Measurements from ENCODE around the gene NDUFAF7. TPM values are rescaled to one million over a fixed set of nuclear protein-coding genes. Genes with fewer than 3 reads are reported as not detected.

Gene NDUFAF7
- total and polyA plus RNA-seq, 2 of the 13 experiments (the other 11 are each of a cell fraction or from before 2014, with no cell fraction given): 27.0 to 40.8 TPM

DNA sequence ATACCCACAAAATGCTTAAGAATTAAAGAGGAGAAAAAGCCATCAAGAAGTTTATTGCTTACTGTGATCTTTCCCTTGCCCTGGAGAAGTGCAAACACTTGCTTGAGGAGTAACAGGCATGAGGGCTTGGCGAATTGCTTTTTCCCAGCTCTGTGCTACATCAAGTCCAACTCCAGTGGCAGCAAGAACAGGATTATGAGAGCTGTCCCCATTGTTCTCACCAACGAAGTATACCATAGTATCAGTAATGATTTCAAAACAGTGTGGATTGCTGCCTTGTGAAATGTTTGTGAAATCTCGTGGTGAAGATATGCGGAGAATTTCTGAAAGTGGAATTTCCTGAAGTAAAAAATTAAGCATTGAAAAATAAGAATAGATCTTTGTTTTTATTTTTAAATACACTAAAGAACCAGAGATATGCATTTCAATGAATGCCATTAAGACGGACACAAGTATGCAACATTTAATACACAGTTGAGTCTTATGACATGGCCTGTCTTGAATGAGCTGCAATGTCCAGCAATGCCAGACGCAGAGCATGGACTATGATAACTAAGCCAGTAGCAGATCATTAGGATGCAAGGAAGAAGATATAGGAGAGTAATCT is 43.0 kb downstream of the NDUFAF7 start (continued):
- TF ChIP-seq, protein P1, sequence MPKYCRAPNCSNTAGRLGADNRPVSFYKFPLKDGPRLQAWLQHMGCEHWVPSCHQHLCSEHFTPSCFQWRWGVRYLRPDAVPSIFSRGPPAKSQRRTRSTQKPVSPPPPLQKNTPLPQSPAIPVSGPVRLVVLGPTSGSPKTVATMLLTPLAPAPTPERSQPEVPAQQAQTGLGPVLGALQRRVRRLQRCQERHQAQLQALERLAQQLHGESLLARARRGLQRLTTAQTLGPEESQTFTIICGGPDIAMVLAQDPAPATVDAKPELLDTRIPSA (CRISPR knock-in tag; IDR thresholded peaks at IDR 0.05; ENCODE audit: borderline replicate concordance): no peak
- TF ChIP-seq, protein P2, sequence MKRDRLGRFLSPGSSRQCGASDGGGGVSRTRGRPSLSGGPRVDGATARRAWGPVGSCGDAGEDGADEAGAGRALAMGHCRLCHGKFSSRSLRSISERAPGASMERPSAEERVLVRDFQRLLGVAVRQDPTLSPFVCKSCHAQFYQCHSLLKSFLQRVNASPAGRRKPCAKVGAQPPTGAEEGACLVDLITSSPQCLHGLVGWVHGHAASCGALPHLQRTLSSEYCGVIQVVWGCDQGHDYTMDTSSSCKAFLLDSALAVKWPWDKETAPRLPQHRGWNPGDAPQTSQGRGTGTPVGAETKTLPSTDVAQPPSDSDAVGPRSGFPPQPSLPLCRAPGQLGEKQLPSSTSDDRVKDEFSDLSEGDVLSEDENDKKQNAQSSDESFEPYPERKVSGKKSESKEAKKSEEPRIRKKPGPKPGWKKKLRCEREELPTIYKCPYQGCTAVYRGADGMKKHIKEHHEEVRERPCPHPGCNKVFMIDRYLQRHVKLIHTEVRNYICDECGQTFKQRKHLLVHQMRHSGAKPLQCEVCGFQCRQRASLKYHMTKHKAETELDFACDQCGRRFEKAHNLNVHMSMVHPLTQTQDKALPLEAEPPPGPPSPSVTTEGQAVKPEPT (CRISPR knock-in tag; IDR thresholded peaks at IDR 0.05; ENCODE audit: low read depth): no peak
- TF ChIP-seq ADNP (CRISPR knock-in tag; IDR thresholded peaks at IDR 0.05): no peak

DNA sequence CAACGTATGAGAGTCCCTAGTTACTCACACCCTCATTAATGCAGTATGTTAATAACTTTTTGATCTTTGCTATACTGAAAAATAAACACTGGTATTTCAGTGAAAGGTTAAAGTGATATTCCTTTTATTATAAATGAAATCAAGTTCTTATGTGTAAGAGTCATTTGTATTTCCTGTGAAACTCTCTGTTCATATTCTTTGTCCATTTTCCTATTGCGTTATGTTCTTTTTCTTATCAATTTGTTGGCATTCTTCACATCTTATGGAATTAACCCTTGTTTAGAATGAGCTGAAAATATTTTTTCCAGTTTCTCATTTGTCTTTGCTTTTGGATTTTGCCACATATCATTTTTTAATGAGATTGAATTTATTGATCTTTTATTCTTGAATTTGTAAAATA is 44.8 kb downstream of the NDUFAF7 start:
- H3K27me3 ChIP-seq (ENCODE audit: control insufficient read depth in 1 of 2, insufficient read depth in 2 of 2, low read length in 2 of 2): no peaks in the 10 kb centered on the region
- no TSS peak for BruUV-seq (replicated peaks)
- H3K79me2 ChIP-seq (ENCODE audit: insufficient read depth, low read length): no peaks in the 10 kb centered on the region
- in situ Hi-C loops (cut with HindIII; ENCODE audit: extremely low pct_ligation_motif_present, low pct_unique_long_range_greater_than_20kb): no loop called here
- no peak for ATAC-seq
- no peaks in the 10 kb centered on the region for H3K9me3 ChIP-seq (ENCODE audit: low read length)
- peaks cover 14 to 56% of the 10 kb centered on the region in 2 experiments for H3K36me3 ChIP-seq (replicated peaks in 1 of 2; ENCODE audit: control insufficient read depth in 1 of 2, insufficient read depth in 2 of 2, low read length in 2 of 2)
- no peak for FAIRE-seq
- intact Hi-C loops (cut with micrococcal nuclease; ENCODE audit: unreplicated experiment): no loop called here
- CTCF ChIA-PET (ENCODE audit: low intra/inter-chr PET ratio, low total read pairs): no interaction called here
- no peak for DNase-seq (ENCODE audit: low spot score)
- no peak overlapping the region for H3K4me2 ChIP-seq (ENCODE audit: low read depth, low read length)
- WGBS (ENCODE audit: low lambda C conversion rate): 98% methylated on average over 2 of the region's 2 CpGs
- no peak overlapping the region for H3K27ac ChIP-seq (ENCODE audit: extremely low read length, insufficient read depth, low read length)
- no peak overlapping the region for H2AFZ ChIP-seq (ENCODE audit: low read length)
- POLR2A ChIA-PET: no interaction called here
- no peak overlapping the region for H3K9ac ChIP-seq (ENCODE audit: insufficient read depth, low read depth, low read length)
- no peaks in the 10 kb centered on the region for H4K20me1 ChIP-seq (ENCODE audit: insufficient read depth, low read length)
- H3K4me1 ChIP-seq (ENCODE audit: insufficient read depth, low read length): no peaks in the 10 kb centered on the region
- no peak overlapping the region for H3K4me3 ChIP-seq (replicated peaks in 1 of 3; ENCODE audit: insufficient read depth in 1 of 3, low read depth in 2 of 3, low read length in 3 of 3)
- TF ChIP-seq, protein P3, sequence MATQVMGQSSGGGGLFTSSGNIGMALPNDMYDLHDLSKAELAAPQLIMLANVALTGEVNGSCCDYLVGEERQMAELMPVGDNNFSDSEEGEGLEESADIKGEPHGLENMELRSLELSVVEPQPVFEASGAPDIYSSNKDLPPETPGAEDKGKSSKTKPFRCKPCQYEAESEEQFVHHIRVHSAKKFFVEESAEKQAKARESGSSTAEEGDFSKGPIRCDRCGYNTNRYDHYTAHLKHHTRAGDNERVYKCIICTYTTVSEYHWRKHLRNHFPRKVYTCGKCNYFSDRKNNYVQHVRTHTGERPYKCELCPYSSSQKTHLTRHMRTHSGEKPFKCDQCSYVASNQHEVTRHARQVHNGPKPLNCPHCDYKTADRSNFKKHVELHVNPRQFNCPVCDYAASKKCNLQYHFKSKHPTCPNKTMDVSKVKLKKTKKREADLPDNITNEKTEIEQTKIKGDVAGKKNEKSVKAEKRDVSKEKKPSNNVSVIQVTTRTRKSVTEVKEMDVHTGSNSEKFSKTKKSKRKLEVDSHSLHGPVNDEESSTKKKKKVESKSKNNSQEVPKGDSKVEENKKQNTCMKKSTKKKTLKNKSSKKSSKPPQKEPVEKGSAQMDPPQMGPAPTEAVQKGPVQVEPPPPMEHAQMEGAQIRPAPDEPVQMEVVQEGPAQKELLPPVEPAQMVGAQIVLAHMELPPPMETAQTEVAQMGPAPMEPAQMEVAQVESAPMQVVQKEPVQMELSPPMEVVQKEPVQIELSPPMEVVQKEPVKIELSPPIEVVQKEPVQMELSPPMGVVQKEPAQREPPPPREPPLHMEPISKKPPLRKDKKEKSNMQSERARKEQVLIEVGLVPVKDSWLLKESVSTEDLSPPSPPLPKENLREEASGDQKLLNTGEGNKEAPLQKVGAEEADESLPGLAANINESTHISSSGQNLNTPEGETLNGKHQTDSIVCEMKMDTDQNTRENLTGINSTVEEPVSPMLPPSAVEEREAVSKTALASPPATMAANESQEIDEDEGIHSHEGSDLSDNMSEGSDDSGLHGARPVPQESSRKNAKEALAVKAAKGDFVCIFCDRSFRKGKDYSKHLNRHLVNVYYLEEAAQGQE (IDR thresholded peaks at IDR 0.05; ENCODE audit: borderline replicate concordance in 1 of 2, low read depth in 1 of 2, low read length in 2 of 2): no peak
- TF ChIP-seq, protein P4, sequence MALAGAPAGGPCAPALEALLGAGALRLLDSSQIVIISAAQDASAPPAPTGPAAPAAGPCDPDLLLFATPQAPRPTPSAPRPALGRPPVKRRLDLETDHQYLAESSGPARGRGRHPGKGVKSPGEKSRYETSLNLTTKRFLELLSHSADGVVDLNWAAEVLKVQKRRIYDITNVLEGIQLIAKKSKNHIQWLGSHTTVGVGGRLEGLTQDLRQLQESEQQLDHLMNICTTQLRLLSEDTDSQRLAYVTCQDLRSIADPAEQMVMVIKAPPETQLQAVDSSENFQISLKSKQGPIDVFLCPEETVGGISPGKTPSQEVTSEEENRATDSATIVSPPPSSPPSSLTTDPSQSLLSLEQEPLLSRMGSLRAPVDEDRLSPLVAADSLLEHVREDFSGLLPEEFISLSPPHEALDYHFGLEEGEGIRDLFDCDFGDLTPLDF (CRISPR knock-in tag; IDR thresholded peaks at IDR 0.05): no peak
- TF ChIP-seq ZNF44 (CRISPR knock-in tag; IDR thresholded peaks at IDR 0.05): no peak
- no peak for TF ChIP-seq SMYD3 (CRISPR knock-in tag; IDR thresholded peaks at IDR 0.05)
- no peak for TF ChIP-seq JDP2 (CRISPR knock-in tag; IDR thresholded peaks at IDR 0.05; ENCODE audit: borderline replicate concordance)
- TF ChIP-seq ZFP62 (CRISPR knock-in tag; IDR thresholded peaks at IDR 0.05): no peak
- TF ChIP-seq TBP (CRISPR knock-in tag; IDR thresholded peaks at IDR 0.05): no peak
- no peak for TF ChIP-seq POLR2AphosphoS2 (IDR thresholded peaks at IDR 0.05; ENCODE audit: low read depth, low read length)
- no peak for TF ChIP-seq ZKSCAN1 (IDR thresholded peaks at IDR 0.05; ENCODE audit: low read length)
- no peak for TF ChIP-seq PLRG1 (conservative IDR thresholded peaks at IDR 0.05)
- TF ChIP-seq, protein P5, sequence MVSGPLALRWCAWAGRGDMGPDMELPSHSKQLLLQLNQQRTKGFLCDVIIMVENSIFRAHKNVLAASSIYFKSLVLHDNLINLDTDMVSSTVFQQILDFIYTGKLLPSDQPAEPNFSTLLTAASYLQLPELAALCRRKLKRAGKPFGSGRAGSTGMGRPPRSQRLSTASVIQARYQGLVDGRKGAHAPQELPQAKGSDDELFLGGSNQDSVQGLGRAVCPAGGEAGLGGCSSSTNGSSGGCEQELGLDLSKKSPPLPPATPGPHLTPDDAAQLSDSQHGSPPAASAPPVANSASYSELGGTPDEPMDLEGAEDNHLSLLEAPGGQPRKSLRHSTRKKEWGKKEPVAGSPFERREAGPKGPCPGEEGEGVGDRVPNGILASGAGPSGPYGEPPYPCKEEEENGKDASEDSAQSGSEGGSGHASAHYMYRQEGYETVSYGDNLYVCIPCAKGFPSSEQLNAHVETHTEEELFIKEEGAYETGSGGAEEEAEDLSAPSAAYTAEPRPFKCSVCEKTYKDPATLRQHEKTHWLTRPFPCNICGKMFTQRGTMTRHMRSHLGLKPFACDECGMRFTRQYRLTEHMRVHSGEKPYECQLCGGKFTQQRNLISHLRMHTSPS (CRISPR knock-in tag; IDR thresholded peaks at IDR 0.05; ENCODE audit: low read depth): no peak
- TF ChIP-seq TOE1 (CRISPR knock-in tag; IDR thresholded peaks at IDR 0.05): no peak
